Endodermal cell (in vitro differentiated cells): Measurements from ENCODE around the gene CNOT6. TPM values are rescaled to one million over a fixed set of nuclear protein-coding genes. Genes with fewer than 3 reads are reported as not detected.

Experiments used
- DNase-seq: peaks from one replicate; pipeline ENCODE4 v3.0.0-alpha.2; 2017
- H3K27ac ChIP-seq: 2 replicates; pipeline ENCODE4 v1.5.1; 2013; ENCODE audit warnings: mild to moderate bottlenecking, low read depth, low read length, moderate library complexity
- H3K27me3 ChIP-seq: 2 replicates; pipeline ENCODE4 v1.6.1; 2013; ENCODE audit warnings: mild to moderate bottlenecking, low read length, moderate library complexity; ENCODE audit not compliant: insufficient read depth, control insufficient read depth, poor library complexity, severe bottlenecking
- H3K36me3 ChIP-seq: 2 replicates; pipeline ENCODE4 v1.7.0; 2013; ENCODE audit warnings: mild to moderate bottlenecking, low read length, moderate library complexity; ENCODE audit not compliant: control insufficient read depth, insufficient read depth
- H3K4me1 ChIP-seq: one replicate; pipeline ENCODE4 v1.7.0; 2013; ENCODE audit warnings: low read length; ENCODE audit not compliant: control insufficient read depth, insufficient read depth
- H3K4me3 ChIP-seq: 2 replicates; pipeline ENCODE4 v1.5.1; 2013; ENCODE audit warnings: mild to moderate bottlenecking, low read length, moderate library complexity
- H3K9ac ChIP-seq: 2 replicates; pipeline ENCODE4 v1.6.1; 2013; ENCODE audit warnings: mild to moderate bottlenecking, low read length, moderate library complexity; ENCODE audit not compliant: poor library complexity, severe bottlenecking; ENCODE audit errors: extremely low read depth
- H3K9me3 ChIP-seq: 2 replicates; pipeline ENCODE4 v1.6.1; 2013; ENCODE audit warnings: mild to moderate bottlenecking, low read length, moderate library complexity; ENCODE audit not compliant: control insufficient read depth
- H3K27ac Mint-ChIP-seq: 2 replicates; pipeline ENCODE4 v1.8.0; 2020; ENCODE audit warnings: mixed read lengths
- H3K27me3 Mint-ChIP-seq: 2 replicates; pipeline ENCODE4 v1.8.0; 2021; ENCODE audit warnings: mild to moderate bottlenecking, mixed read lengths; ENCODE audit not compliant: insufficient read depth
- H3K36me3 Mint-ChIP-seq: 2 replicates; pipeline ENCODE4 v1.8.0; 2020; ENCODE audit warnings: low read depth, mixed read lengths
- H3K4me1 Mint-ChIP-seq: 2 replicates; pipeline ENCODE4 v1.8.0; 2020; ENCODE audit warnings: mixed read lengths
- H3K4me3 Mint-ChIP-seq: 2 replicates; pipeline ENCODE4 v1.8.0; 2020; ENCODE audit warnings: mild to moderate bottlenecking, moderate library complexity, mixed read lengths
- H3K9me3 Mint-ChIP-seq: 2 replicates; pipeline ENCODE4 v1.8.0; 2020; ENCODE audit warnings: mild to moderate bottlenecking, mixed read lengths
- WGBS, 2 experiments: methylation state at CpG; one replicate each; pipeline versions ENCODE4 v1.1.5 to v1.1.7; 2013; ENCODE audit warnings: missing lambda C conversion rate in 2 of 2, mixed read lengths in 1 of 2; ENCODE audit not compliant: insufficient coverage in 1 of 2, insufficient read length in 1 of 2; 5-methylcytosine and 5-hydroxymethylcytosine counted together
- total RNA-seq, 2 donors: library from RNA; stranded (reverse); fragmentation: NEBNext Ultra II Directional in 1 of 2; extraction: Animal tissue kit (Norgen Biotek cat#: 25700) in 1 of 2; gene quantifications; 2 replicates in 1 of 2; 3 replicates in 1 of 2; pipeline ENCODE4 v1.2.1, GENCODE V29; 2021
- TF ChIP-seq, protein P1 (sequence below): fragments of 200-600 bp; sonication (generic); conservative IDR thresholded peaks from 2 replicates; pipeline ENCODE4 v1.5.0; 2021; ENCODE audit warnings: antibody characterized with exemption, mild to moderate bottlenecking

Gene CNOT6
- total RNA-seq, 2 donors from 2014 or later = 40.4 to 42.9 TPM

DNA sequence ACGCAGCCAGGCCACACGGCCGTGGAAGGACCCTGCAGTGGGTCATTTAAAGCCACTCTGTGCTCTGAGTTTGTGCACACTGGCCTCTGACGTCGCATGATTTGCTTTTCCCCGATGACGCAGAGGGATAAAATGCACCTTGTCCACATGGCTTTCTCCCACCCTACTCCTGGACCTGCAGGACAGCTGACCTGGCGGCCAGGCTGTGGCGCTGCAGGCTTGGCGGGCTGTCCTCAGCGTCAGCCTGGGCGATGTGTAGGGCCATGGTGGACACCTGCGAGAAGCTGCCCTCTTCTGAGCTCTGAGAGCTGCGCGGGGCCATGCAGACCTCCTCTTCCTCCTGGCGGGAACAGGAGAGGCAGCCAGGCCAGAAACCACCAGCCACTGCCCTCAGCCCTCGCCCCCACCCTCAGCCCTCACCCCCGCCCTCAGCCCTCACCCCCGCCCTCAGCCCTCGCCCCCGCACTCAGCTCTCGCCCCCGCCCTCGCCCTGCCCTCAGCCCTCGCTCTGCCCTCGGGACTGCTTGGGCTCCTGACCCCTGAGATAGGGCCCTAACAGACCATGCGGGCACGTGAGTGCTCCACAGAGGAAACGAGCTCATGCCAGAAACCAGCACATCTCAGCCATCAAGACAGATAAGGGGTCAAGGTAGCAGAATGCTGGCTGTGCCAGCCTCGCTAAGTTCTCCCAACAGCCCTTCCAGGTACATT is 117.1 kb downstream of the CNOT6 start:
- Histone ChIP-seq H3K9ac (no peak overlapping the region), H3K27ac (no peak overlapping the region), H3K36me3 (no peaks in the 10 kb centered on the region), H3K9me3 (no peaks in the 10 kb centered on the region), H3K4me1 (no peaks in the 10 kb centered on the region), H3K27me3 (no peaks in the 10 kb centered on the region), H3K4me3 (no peak overlapping the region)
- no peaks in the 10 kb centered on the region for H3K36me3 Mint-ChIP-seq
- H3K27ac Mint-ChIP-seq = no peak overlapping the region
- WGBS, 2 experiments = 92 to 99% methylated on average over 17 to 28 of the region's 30 CpGs
- H3K27me3 Mint-ChIP-seq = peaks cover 2% of the 10 kb centered on the region
- peak; percentile 78 for DNase-seq
- TF ChIP-seq, protein P1, sequence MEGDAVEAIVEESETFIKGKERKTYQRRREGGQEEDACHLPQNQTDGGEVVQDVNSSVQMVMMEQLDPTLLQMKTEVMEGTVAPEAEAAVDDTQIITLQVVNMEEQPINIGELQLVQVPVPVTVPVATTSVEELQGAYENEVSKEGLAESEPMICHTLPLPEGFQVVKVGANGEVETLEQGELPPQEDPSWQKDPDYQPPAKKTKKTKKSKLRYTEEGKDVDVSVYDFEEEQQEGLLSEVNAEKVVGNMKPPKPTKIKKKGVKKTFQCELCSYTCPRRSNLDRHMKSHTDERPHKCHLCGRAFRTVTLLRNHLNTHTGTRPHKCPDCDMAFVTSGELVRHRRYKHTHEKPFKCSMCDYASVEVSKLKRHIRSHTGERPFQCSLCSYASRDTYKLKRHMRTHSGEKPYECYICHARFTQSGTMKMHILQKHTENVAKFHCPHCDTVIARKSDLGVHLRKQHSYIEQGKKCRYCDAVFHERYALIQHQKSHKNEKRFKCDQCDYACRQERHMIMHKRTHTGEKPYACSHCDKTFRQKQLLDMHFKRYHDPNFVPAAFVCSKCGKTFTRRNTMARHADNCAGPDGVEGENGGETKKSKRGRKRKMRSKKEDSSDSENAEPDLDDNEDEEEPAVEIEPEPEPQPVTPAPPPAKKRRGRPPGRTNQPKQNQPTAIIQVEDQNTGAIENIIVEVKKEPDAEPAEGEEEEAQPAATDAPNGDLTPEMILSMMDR = peak; percentile 39
- no peaks in the 10 kb centered on the region for H3K9me3 Mint-ChIP-seq
- peaks cover 5% of the 10 kb centered on the region for H3K4me1 Mint-ChIP-seq
- no peak overlapping the region for H3K4me3 Mint-ChIP-seq

DNA sequence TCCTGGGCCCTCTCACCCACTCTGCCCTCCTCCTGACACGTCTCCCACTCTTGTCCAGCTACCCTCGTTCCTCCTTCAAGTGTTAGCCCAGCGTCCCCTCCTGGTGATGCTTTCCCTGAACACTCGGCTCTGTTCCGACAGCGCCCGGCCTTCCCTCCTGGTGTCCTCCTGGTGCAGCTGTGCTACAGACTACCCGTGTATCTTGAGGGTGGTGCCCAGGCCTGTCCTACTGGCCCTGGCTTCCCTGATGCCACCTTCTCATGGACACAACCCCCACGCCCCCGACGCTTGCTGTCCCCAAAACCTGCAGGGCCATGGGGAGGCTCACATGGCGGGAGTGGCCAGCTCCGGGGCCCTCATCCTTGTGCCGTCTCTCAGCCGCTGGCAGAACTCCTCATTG is 118.5 kb downstream of the CNOT6 start:
- no peak overlapping the region for H3K27ac ChIP-seq
- TF ChIP-seq, protein P1 = no peak
- H3K27me3 Mint-ChIP-seq = peaks cover 7% of the 10 kb centered on the region
- no peak for DNase-seq
- no peaks in the 10 kb centered on the region for H3K9me3 ChIP-seq
- 89 to 91% methylated on average over 11 to 15 of the region's 15 CpGs for WGBS, 2 experiments
- H3K4me1 ChIP-seq = no peaks in the 10 kb centered on the region
- no peak overlapping the region for H3K4me3 Mint-ChIP-seq
- peaks cover 7% of the 10 kb centered on the region for H3K27me3 ChIP-seq
- H3K9ac ChIP-seq = no peak overlapping the region
- H3K27ac Mint-ChIP-seq = no peak overlapping the region
- H3K4me3 ChIP-seq = no peak overlapping the region
- H3K36me3 ChIP-seq = no peaks in the 10 kb centered on the region
- H3K9me3 Mint-ChIP-seq = no peaks in the 10 kb centered on the region
- H3K4me1 Mint-ChIP-seq = peaks cover 5% of the 10 kb centered on the region
- H3K36me3 Mint-ChIP-seq = no peaks in the 10 kb centered on the region

DNA sequence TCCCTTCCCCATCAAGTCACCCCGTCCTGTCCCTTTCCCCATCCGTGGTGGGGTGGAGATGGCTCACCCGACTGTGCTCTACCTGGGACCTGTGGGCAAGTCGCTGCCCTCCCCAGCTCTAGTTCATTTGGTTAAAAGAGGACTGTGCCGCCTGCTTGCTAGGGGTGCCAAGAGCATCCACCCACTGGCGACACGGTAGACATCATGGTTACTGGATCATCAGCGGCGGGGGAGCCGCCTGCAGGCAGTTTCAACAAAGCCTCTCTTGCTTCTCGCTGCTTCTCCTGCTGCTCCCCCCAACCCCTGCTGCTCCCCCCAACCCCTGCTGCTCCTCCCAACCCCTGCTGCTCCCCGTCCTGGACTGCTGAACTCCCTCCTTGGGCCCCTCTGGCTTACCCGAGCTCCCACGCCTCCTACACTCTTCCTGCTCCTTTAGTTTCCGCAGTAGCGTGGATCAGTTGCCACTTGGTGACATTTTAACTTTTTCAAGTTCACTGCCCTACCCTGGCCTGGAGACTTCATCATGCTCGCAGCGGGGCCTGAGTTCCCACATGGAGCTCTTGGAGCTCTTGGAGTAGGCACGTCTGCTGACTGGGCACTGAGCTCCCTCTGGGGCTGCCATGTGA is 119.1 kb downstream of the CNOT6 start:
- 86 to 90% methylated on average over 8 to 19 of the region's 19 CpGs for WGBS, 2 experiments
- H3K27me3 Mint-ChIP-seq = peaks cover 10% of the 10 kb centered on the region
- H3K27ac Mint-ChIP-seq = no peak overlapping the region
- Histone ChIP-seq H3K4me3 (no peak overlapping the region), H3K4me1 (no peaks in the 10 kb centered on the region), H3K9me3 (no peaks in the 10 kb centered on the region), H3K27ac (no peak overlapping the region), H3K36me3 (no peaks in the 10 kb centered on the region), H3K9ac (no peak overlapping the region), H3K27me3 (peaks cover 7% of the 10 kb centered on the region)
- H3K36me3 Mint-ChIP-seq = no peaks in the 10 kb centered on the region
- H3K4me3 Mint-ChIP-seq = no peak overlapping the region
- no peak for DNase-seq
- TF ChIP-seq, protein P1 = no peak
- peaks cover 1% of the 10 kb centered on the region for H3K4me1 Mint-ChIP-seq
- H3K9me3 Mint-ChIP-seq = no peaks in the 10 kb centered on the region
